Measurements from ENCODE around the gene BLM. TPM values are rescaled to one million over a fixed set of nuclear protein-coding genes. Genes with fewer than 3 reads are reported as not detected.

BLM gene
- total RNA-seq, 1 donor from 2014 or later, result 26.2 TPM

- TF ChIP-seq CTCF (IDR thresholded peaks at IDR 0.05; ENCODE audit: borderline replicate concordance), result no peak
- no peaks in the 10 kb centered on the region for H3K27me3 ChIP-seq (ENCODE audit: low read depth)
- no peaks in the 10 kb centered on the region for H3K9me3 ChIP-seq (replicated peaks)
- intact Hi-C loops (cut with micrococcal nuclease), result no loop called here
- H3K27ac ChIP-seq (replicated peaks), result peak overlapping the region; percentile 91
- DNase-seq, result no peak
- peak overlapping the region; percentile 52 for H3K4me3 ChIP-seq
- H3K36me3 ChIP-seq, result no peaks in the 10 kb centered on the region
- peaks cover 37% of the 10 kb centered on the region for H3K4me1 ChIP-seq
These were observed 46.4 kb downstream of the BLM start for GRCh38 chr15:90763366-90764099.

- no peaks in the 10 kb centered on the region for H3K27me3 ChIP-seq (ENCODE audit: low read depth)
- no peaks in the 10 kb centered on the region for H3K9me3 ChIP-seq (replicated peaks)
- H3K36me3 ChIP-seq, result no peaks in the 10 kb centered on the region
- no peak for DNase-seq
- H3K4me1 ChIP-seq, result peaks cover 41% of the 10 kb centered on the region
- TF ChIP-seq CTCF (IDR thresholded peaks at IDR 0.05; ENCODE audit: borderline replicate concordance), result no peak
- no peak overlapping the region for H3K4me3 ChIP-seq
- intact Hi-C loops (cut with micrococcal nuclease), result no loop called here
- H3K27ac ChIP-seq (replicated peaks), result peak overlapping the region; percentile 91
These were observed 48.4 kb downstream of the BLM start for GRCh38 chr15:90765531-90765930.

- Histone ChIP-seq H3K27ac (replicated peaks) (peak overlapping the region; percentile 91), H3K27me3 (ENCODE audit: low read depth) (no peaks in the 10 kb centered on the region), H3K36me3 (no peaks in the 10 kb centered on the region), H3K9me3 (replicated peaks) (no peaks in the 10 kb centered on the region), H3K4me1 (peaks cover 41% of the 10 kb centered on the region), H3K4me3 (no peak overlapping the region)
- TF ChIP-seq CTCF (IDR thresholded peaks at IDR 0.05; ENCODE audit: borderline replicate concordance), result no peak
- intact Hi-C loops (cut with micrococcal nuclease), result no loop called here
- no peak for DNase-seq
These were observed 48.8 kb downstream of the BLM start for GRCh38 chr15:90765966-90766365.

DNA sequence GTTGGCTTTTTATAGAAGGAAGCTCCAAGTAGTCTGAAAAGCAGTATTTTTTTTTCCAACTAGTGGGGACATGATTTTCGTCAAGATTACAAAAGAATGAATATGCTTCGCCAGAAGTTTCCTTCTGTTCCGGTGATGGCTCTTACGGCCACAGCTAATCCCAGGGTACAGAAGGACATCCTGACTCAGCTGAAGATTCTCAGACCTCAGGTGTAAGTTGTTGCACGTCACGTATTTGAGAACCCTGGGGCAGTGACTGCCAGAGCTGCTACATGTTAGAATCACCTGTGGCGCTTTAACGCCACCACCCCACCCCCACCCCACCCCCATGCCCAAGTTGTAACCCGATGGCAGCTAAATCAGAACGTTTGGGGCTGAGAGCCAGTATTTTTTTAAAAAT is 52.2 kb downstream of the BLM start:
- DNase-seq, result no peak
- Histone ChIP-seq H3K9me3 (replicated peaks) (no peaks in the 10 kb centered on the region), H3K4me1 (peaks cover 32% of the 10 kb centered on the region), H3K4me3 (no peak overlapping the region), H3K27me3 (ENCODE audit: low read depth) (no peaks in the 10 kb centered on the region), H3K36me3 (no peaks in the 10 kb centered on the region), H3K27ac (replicated peaks) (peak overlapping the region; percentile 57)
- TF ChIP-seq CTCF (IDR thresholded peaks at IDR 0.05; ENCODE audit: borderline replicate concordance), result no peak
- intact Hi-C loops (cut with micrococcal nuclease), result no loop called here

GRCh38 chr15:90773485-90773884 is 56.3 kb downstream of the BLM start:
- H3K9me3 ChIP-seq (replicated peaks), result no peaks in the 10 kb centered on the region
- intact Hi-C loops (cut with micrococcal nuclease), result no loop called here
- no peak for TF ChIP-seq CTCF (IDR thresholded peaks at IDR 0.05; ENCODE audit: borderline replicate concordance)

More at GRCh38 chr15:90773485-90773884, 56.3 kb downstream of the BLM start:
- no peak overlapping the region for H3K27ac ChIP-seq (replicated peaks)
- no peaks in the 10 kb centered on the region for H3K27me3 ChIP-seq (ENCODE audit: low read depth)
- peaks cover 18% of the 10 kb centered on the region for H3K4me1 ChIP-seq
- no peak overlapping the region for H3K4me3 ChIP-seq
- no peak for DNase-seq
- H3K36me3 ChIP-seq, result peaks cover 6% of the 10 kb centered on the region

Measured in left ventricle myocardium inferior (tissue), 1 donor.